H1 (cell line): ENCODE data around the gene TADA1. TPM values are rescaled to one million over a fixed set of nuclear protein-coding genes. Genes with fewer than 3 reads are reported as not detected.

Source experiments
- HDAC2 ChIP-seq, 2 experiments: fragments of 300-600 bp in 1 of 2; sonication (generic) in 1 of 2; IDR thresholded peaks; 2 replicates each; pipeline ENCODE4 v1.6.1; 2011 to 2012; ENCODE audit warnings: low read depth in 2 of 2, low read length in 2 of 2, mild to moderate bottlenecking in 2 of 2, moderate library complexity in 2 of 2, borderline replicate concordance in 1 of 2, inconsistent platforms in 1 of 2
- HDAC6 ChIP-seq: IDR thresholded peaks from one replicate; pipeline ENCODE4 v1.7.1; 2012; ENCODE audit warnings: low read depth, mild to moderate bottlenecking, inconsistent platforms, low read length, moderate library complexity
- NRF1 ChIP-seq: IDR thresholded peaks from 2 replicates; pipeline ENCODE4 v1.6.1; 2011; ENCODE audit warnings: mild to moderate bottlenecking, low read depth, low read length, improper control_type of control experiment
- RXRA ChIP-seq: IDR thresholded peaks from 2 replicates; pipeline ENCODE4 v1.6.1; 2011; ENCODE audit warnings: low read depth, mild to moderate bottlenecking, low read length, moderate library complexity; ENCODE audit not compliant: insufficient read depth
- polyA plus RNA-seq, 7 experiments: library from polyadenylated mRNA; depleted of rRNA in 3 of 7; stranded (reverse) in 5 of 7; unstranded in 2 of 7; fragments of >200 nt in 5 of 7; fragments of 200-250 nt in 2 of 7; gene quantifications; 1 replicate in 5 of 7; 2 replicates in 1 of 7; 4 replicates in 1 of 7; pipeline versions ENCODE4 v1.2.1 to v1.2.3, GENCODE V29; 2011 to 2013; ENCODE audit warnings: missing spikeins in 2 of 7, mixed read lengths in 2 of 7
- total RNA-seq: library from RNA; stranded (reverse); fragmentation: NEBNext Ultra II Directional; extraction: Animal tissue kit (Norgen Biotek cat#: 25700); gene quantifications from 2 replicates; pipeline ENCODE4 v1.2.1, GENCODE V29; 2021

Gene TADA1
- total and polyA plus RNA-seq, 2 of the 8 experiments (the other 6 are each of a cell fraction or from before 2014, with no cell fraction given): 21.1 to 23.6 TPM

GRCh38 chr1:166844791-166845190 lies 31.3 kb downstream of the TADA1 start (continued):
- no peak for TF ChIP-seq RXRA
- TF ChIP-seq HDAC2 (IDR thresholded peaks at IDR 0.05; ENCODE audit: borderline replicate concordance in 1 of 2, low read depth in 2 of 2, low read length in 2 of 2): no peak
- no peak for TF ChIP-seq HDAC6
- TF ChIP-seq NRF1: no peak
